Measurements from ENCODE around the gene PSMB4.
"Not testable (repeated sequence)": the region's sequence is repeated elsewhere in the genome, so short reads cannot be mapped to it uniquely, and the experiment has no call there.

Gene PSMB4

GRCh38 chr1:151399324-151400171 is at the start of gene PSMB4:
TSS of gene PSMB4 (plus strand) at chr1:151399573. CDS start at chr1:151399588, 15 bp downstream.
- H2AFZ ChIP-seq (ENCODE audit: low read length) = peak within 1 kb of the TSS; percentile 87

GRCh38 chr1:151350323-151350722 is 49.0 kb upstream of the PSMB4 start:
- not testable (repeated sequence) for H3K9me3 ChIP-seq (ENCODE audit: insufficient read depth, low read depth, low read length); H3K4me3 ChIP-seq (ENCODE audit: low read length, poor library complexity, severe bottlenecking); H3K9me2 ChIP-seq (replicated peaks; ENCODE audit: low read depth, low read length); H3K36me3 ChIP-seq (ENCODE audit: insufficient read depth, low read length); H3F3A ChIP-seq (ENCODE audit: low read depth); H2AFZ ChIP-seq (ENCODE audit: low read length); H3K9ac ChIP-seq (ENCODE audit: low read depth, low read length, poor library complexity, severe bottlenecking); H3K27me3 ChIP-seq (ENCODE audit: insufficient read depth, low read length, poor library complexity, severe bottlenecking); H3K4me2 ChIP-seq (ENCODE audit: low read depth, low read length, poor library complexity, severe bottlenecking)
- H4K20me1 ChIP-seq (ENCODE audit: insufficient read depth, low read length, poor library complexity, severe bottlenecking) = peaks cover 11% of the 10 kb centered on the region
- H3K4me1 ChIP-seq (ENCODE audit: insufficient read depth, low read length, poor library complexity, severe bottlenecking) = peaks cover 16% of the 10 kb centered on the region
- H3K79me2 ChIP-seq (ENCODE audit: insufficient read depth, low read length) = peaks cover 14% of the 10 kb centered on the region

More at GRCh38 chr1:151399324-151400171, at the start of gene PSMB4:
- no peaks in the 10 kb centered on the region for H3K27me3 ChIP-seq (ENCODE audit: insufficient read depth, low read length, poor library complexity, severe bottlenecking)
- H3K4me3 ChIP-seq (ENCODE audit: low read length, poor library complexity, severe bottlenecking) = peak within 1 kb of the TSS; percentile 96
- TF ChIP-seq CTCF (conservative IDR thresholded peaks at IDR 0.05; ENCODE audit: low read length) = peak; percentile 56
- TF ChIP-seq EZH2phosphoT487 (IDR thresholded peaks at IDR 0.05; ENCODE audit: borderline replicate concordance) = no peak
- peak within 1 kb of the TSS; percentile 83 for H3K4me2 ChIP-seq (ENCODE audit: low read depth, low read length, poor library complexity, severe bottlenecking)
- peaks cover 22% of the 10 kb centered on the region for H3K79me2 ChIP-seq (ENCODE audit: insufficient read depth, low read length)
- no peaks in the 10 kb centered on the region for H3K9me2 ChIP-seq (replicated peaks; ENCODE audit: low read depth, low read length)
- H3F3A ChIP-seq (ENCODE audit: low read depth) = peaks cover 15% of the 10 kb centered on the region; the same call in 1 of the 2 replicates
- peaks cover 10% of the 10 kb centered on the region for H3K4me1 ChIP-seq (ENCODE audit: insufficient read depth, low read length, poor library complexity, severe bottlenecking)
- peak within 1 kb of the TSS; percentile 91 for H3K9ac ChIP-seq (ENCODE audit: low read depth, low read length, poor library complexity, severe bottlenecking)
- H3K36me3 ChIP-seq (ENCODE audit: insufficient read depth, low read length) = peaks cover 32% of the 10 kb centered on the region; the same call in 1 of the 2 replicates
- H3K9me3 ChIP-seq (ENCODE audit: insufficient read depth, low read depth, low read length) = no peaks in the 10 kb centered on the region
- peaks cover 21% of the 10 kb centered on the region for H4K20me1 ChIP-seq (ENCODE audit: insufficient read depth, low read length, poor library complexity, severe bottlenecking)

- no peaks in the 10 kb centered on the region for H3K9me3 ChIP-seq (ENCODE audit: insufficient read depth, low read depth, low read length)
- no peak overlapping the region for H3K4me2 ChIP-seq (ENCODE audit: low read depth, low read length, poor library complexity, severe bottlenecking)
- H3K79me2 ChIP-seq (ENCODE audit: insufficient read depth, low read length) = no peaks in the 10 kb centered on the region
- no peak overlapping the region for H3K9ac ChIP-seq (ENCODE audit: low read depth, low read length, poor library complexity, severe bottlenecking)
- H4K20me1 ChIP-seq (ENCODE audit: insufficient read depth, low read length, poor library complexity, severe bottlenecking) = no peaks in the 10 kb centered on the region
- no peaks in the 10 kb centered on the region for H3F3A ChIP-seq (ENCODE audit: low read depth)
- TF ChIP-seq CTCF (conservative IDR thresholded peaks at IDR 0.05; ENCODE audit: low read length) (no peak), EZH2phosphoT487 (IDR thresholded peaks at IDR 0.05; ENCODE audit: borderline replicate concordance) (no peak)
- H3K27me3 ChIP-seq (ENCODE audit: insufficient read depth, low read length, poor library complexity, severe bottlenecking) = no peaks in the 10 kb centered on the region
- H3K4me3 ChIP-seq (ENCODE audit: low read length, poor library complexity, severe bottlenecking) = no peak overlapping the region
- peaks cover 9% of the 10 kb centered on the region for H3K4me1 ChIP-seq (ENCODE audit: insufficient read depth, low read length, poor library complexity, severe bottlenecking)
- H3K36me3 ChIP-seq (ENCODE audit: insufficient read depth, low read length) = no peaks in the 10 kb centered on the region
- no peaks in the 10 kb centered on the region for H3K9me2 ChIP-seq (replicated peaks; ENCODE audit: low read depth, low read length)
- H2AFZ ChIP-seq (ENCODE audit: low read length) = no peak overlapping the region
These were observed 47.2 kb upstream of the PSMB4 start for GRCh38 chr1:151352021-151352718.
